ENCODE measurements around the gene ST8SIA4.

DNA sequence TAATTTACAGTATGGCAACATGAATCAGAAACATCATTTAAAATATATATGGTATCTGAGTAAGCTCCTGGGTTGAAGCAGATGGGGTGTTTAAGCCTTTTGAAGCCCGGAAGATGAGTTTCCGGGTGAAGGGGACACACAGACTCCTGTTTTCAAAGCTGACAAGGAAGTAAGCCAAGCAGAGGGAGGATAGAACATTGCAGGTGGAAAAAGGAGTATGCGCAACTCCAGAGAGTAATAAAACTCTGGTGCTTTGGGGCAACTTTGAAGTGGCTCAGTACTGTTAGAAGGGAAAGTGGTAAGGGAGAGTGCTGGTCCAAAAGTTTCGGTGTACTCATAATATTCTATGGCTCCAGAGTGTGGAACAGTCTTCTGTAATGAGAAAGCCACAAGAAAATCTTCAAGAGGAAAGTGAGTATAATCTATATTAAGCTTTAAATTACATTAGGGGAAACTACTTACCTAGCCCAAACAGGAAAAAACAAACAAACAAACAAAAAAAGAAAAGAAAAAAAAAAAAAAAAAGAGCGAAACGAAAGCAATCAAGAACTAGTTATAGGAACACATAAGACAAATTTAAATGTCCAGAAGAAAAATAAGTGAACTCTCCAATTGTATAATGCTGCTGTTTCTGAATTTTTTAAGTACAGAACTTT is 2.3 kb upstream of the ST8SIA4 start:
- TF ChIP-seq, protein P1, sequence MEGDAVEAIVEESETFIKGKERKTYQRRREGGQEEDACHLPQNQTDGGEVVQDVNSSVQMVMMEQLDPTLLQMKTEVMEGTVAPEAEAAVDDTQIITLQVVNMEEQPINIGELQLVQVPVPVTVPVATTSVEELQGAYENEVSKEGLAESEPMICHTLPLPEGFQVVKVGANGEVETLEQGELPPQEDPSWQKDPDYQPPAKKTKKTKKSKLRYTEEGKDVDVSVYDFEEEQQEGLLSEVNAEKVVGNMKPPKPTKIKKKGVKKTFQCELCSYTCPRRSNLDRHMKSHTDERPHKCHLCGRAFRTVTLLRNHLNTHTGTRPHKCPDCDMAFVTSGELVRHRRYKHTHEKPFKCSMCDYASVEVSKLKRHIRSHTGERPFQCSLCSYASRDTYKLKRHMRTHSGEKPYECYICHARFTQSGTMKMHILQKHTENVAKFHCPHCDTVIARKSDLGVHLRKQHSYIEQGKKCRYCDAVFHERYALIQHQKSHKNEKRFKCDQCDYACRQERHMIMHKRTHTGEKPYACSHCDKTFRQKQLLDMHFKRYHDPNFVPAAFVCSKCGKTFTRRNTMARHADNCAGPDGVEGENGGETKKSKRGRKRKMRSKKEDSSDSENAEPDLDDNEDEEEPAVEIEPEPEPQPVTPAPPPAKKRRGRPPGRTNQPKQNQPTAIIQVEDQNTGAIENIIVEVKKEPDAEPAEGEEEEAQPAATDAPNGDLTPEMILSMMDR (conservative IDR thresholded peaks at IDR 0.05; ENCODE audit: low read length): no peak
- TF ChIP-seq EZH2phosphoT487 (IDR thresholded peaks at IDR 0.05; ENCODE audit: borderline replicate concordance): no peak

Data from Loucy (cell line).